Natural killer cell (primary cell): ENCODE results near the gene SERTAD1. TPM values are rescaled to one million over a fixed set of nuclear protein-coding genes. Genes with fewer than 3 reads are reported as not detected.

Experiments used
- ATAC-seq, 3 donors: fragments of 150-1000 bp in 2 of 3; fragments of 200-7000 bp in 1 of 3; cut with Tn5 transposase; 1 replicate in 1 of 3; 2 replicates in 2 of 3; pipeline ENCODE4 v1.10.0; 2021; ENCODE audit warnings: mild to moderate bottlenecking in 2 of 3, moderate library complexity in 2 of 3
- DNase-seq, 2 donors: peaks; one replicate each; pipeline versions ENCODE4 v3.0.0 to v3.0.0-alpha.2; 2013 to 2021; ENCODE audit warnings: mixed read lengths in 1 of 2
- H3K27ac ChIP-seq: one replicate; pipeline ENCODE4 v1.5.1; 2013; ENCODE audit warnings: mild to moderate bottlenecking, low read length
- H3K27me3 ChIP-seq: one replicate; pipeline ENCODE4 v1.6.1; 2013; ENCODE audit warnings: low read length; ENCODE audit not compliant: control insufficient read depth, insufficient read depth
- H3K36me3 ChIP-seq: one replicate; pipeline ENCODE4 v1.6.1; 2013; ENCODE audit warnings: low read length; ENCODE audit not compliant: control insufficient read depth, insufficient read depth
- H3K4me1 ChIP-seq: one replicate; pipeline ENCODE4 v1.6.1; 2013; ENCODE audit warnings: low read length; ENCODE audit not compliant: control insufficient read depth, insufficient read depth
- H3K4me3 ChIP-seq: one replicate; pipeline ENCODE4 v1.5.1; 2013; ENCODE audit warnings: low read length
- H3K9me3 ChIP-seq: one replicate; pipeline ENCODE4 v1.6.1; 2013; ENCODE audit warnings: low read length; ENCODE audit not compliant: control insufficient read depth, insufficient read depth
- H3K27ac Mint-ChIP-seq, 2 donors: one replicate each; pipeline ENCODE4 v1.8.0; 2022; ENCODE audit warnings: mild to moderate bottlenecking in 2 of 2, mixed read lengths in 2 of 2, moderate library complexity in 1 of 2
- H3K27me3 Mint-ChIP-seq, 2 donors: one replicate each; pipeline ENCODE4 v1.8.0; 2022; ENCODE audit warnings: low read depth in 2 of 2, mixed read lengths in 2 of 2
- H3K36me3 Mint-ChIP-seq: one replicate; pipeline ENCODE4 v1.8.0; 2022; ENCODE audit warnings: mixed read lengths
- H3K4me1 Mint-ChIP-seq, 2 donors: one replicate each; pipeline ENCODE4 v1.8.0; 2022; ENCODE audit warnings: mixed read lengths in 2 of 2
- H3K4me3 Mint-ChIP-seq: one replicate; pipeline ENCODE4 v1.8.0; 2022; ENCODE audit warnings: mild to moderate bottlenecking, moderate library complexity, mixed read lengths
- H3K9me3 Mint-ChIP-seq, 2 donors: one replicate each; pipeline ENCODE4 v1.8.0; 2022; ENCODE audit warnings: mixed read lengths in 2 of 2
- CTCF ChIP-seq: fragments of 200-600 bp; IDR thresholded peaks from one replicate; pipeline ENCODE4 v1.8.0; 2022; ENCODE audit warnings: antibody characterized with exemption
- WGBS: methylation state at CpG from one replicate; pipeline ENCODE4 v1.1.7; 2013; ENCODE audit warnings: missing lambda C conversion rate; ENCODE audit not compliant: insufficient coverage; 5-methylcytosine and 5-hydroxymethylcytosine counted together
- intact Hi-C: fragments of 100-400 bp; cut with micrococcal nuclease; formaldehyde crosslinking; loops from one replicate; pipeline ENCODE4 v1.14.2; 2022
- total RNA-seq, 4 donors: library from RNA; stranded (reverse); fragments of 120-200 nt in 1 of 4; gene quantifications; one replicate each; pipeline versions ENCODE4 v1.2.3 to v1.2.4, GENCODE V29; 2013 to 2022

SERTAD1 gene
- total RNA-seq, 3 donors from 2014 or later (not counting 1 experiment from before 2014, with no cell fraction given) = 31.2 to 53.5 (median 38.7) TPM

- 92% methylated on average over 5 of the region's 5 CpGs for WGBS
- Mint-ChIP-seq H3K4me3 (no peak overlapping the region), H3K4me1 (peaks cover 28 to 51% of the 10 kb centered on the region in 2 donors), H3K27ac (peak overlapping the region in 1 of 2 donors; percentile 82), H3K36me3 (no peaks in the 10 kb centered on the region), H3K27me3 (no peaks in the 10 kb centered on the region), H3K9me3 (no peaks in the 10 kb centered on the region)
- intact Hi-C loops = no loop called here
- ATAC-seq (no peak), DNase-seq (no peak)
- TF ChIP-seq CTCF = no peak
- Histone ChIP-seq H3K36me3 (peaks cover 10% of the 10 kb centered on the region), H3K4me3 (no peak overlapping the region), H3K27ac (no peak overlapping the region), H3K4me1 (peaks cover 50% of the 10 kb centered on the region), H3K27me3 (no peaks in the 10 kb centered on the region), H3K9me3 (no peaks in the 10 kb centered on the region)
Measured at GRCh38 chr19:40419066-40419612, 6.7 kb downstream of the SERTAD1 start.

GRCh38 chr19:40418040-40418439 is 7.8 kb downstream of the SERTAD1 start:
- no peak for TF ChIP-seq CTCF
- Mint-ChIP-seq H3K4me1 (peaks cover 31 to 59% of the 10 kb centered on the region in 2 donors), H3K9me3 (no peaks in the 10 kb centered on the region), H3K4me3 (no peak overlapping the region), H3K36me3 (no peaks in the 10 kb centered on the region), H3K27ac (peak overlapping the region; percentile 72 to 82), H3K27me3 (peaks cover 0 to 3% of the 10 kb centered on the region in 2 donors)
- Histone ChIP-seq H3K27me3 (no peaks in the 10 kb centered on the region), H3K9me3 (no peaks in the 10 kb centered on the region), H3K36me3 (peaks cover 8% of the 10 kb centered on the region), H3K4me1 (peaks cover 55% of the 10 kb centered on the region), H3K4me3 (no peak overlapping the region), H3K27ac (no peak overlapping the region)
- no peak for DNase-seq
- intact Hi-C loops = no loop called here
- WGBS = 74% methylated on average over 3 of the region's 3 CpGs
- no peak for ATAC-seq

- intact Hi-C loops = no loop called here
Measured at GRCh38 chr19:40417643-40417981, 8.2 kb downstream of the SERTAD1 start.

More at GRCh38 chr19:40417643-40417981, 8.2 kb downstream of the SERTAD1 start:
- H3K4me3 ChIP-seq = no peak overlapping the region
- H3K27ac Mint-ChIP-seq = peak overlapping the region; percentile 72 to 82
- H3K27ac ChIP-seq = peak overlapping the region; percentile 36
- H3K9me3 Mint-ChIP-seq = no peaks in the 10 kb centered on the region
- no peaks in the 10 kb centered on the region for H3K36me3 Mint-ChIP-seq
- TF ChIP-seq CTCF = no peak
- DNase-seq (no peak), ATAC-seq (no peak)
- no peaks in the 10 kb centered on the region for H3K27me3 ChIP-seq
- H3K27me3 Mint-ChIP-seq = peaks cover 0 to 3% of the 10 kb centered on the region in 2 donors
- peaks cover 4% of the 10 kb centered on the region for H3K36me3 ChIP-seq
- peaks cover 31 to 61% of the 10 kb centered on the region in 2 donors for H3K4me1 Mint-ChIP-seq
- H3K4me1 ChIP-seq = peaks cover 60% of the 10 kb centered on the region
- H3K9me3 ChIP-seq = no peaks in the 10 kb centered on the region
- no peak overlapping the region for H3K4me3 Mint-ChIP-seq
- WGBS = 82% methylated on average over 4 of the region's 4 CpGs
